ENCODE measurements around the gene FSD1L.

GRCh38 chr9:105483618-105484017, 35.8 kb downstream of the FSD1L start:
- TF ChIP-seq EZH2phosphoT487 (IDR thresholded peaks at IDR 0.05; ENCODE audit: low read depth): no peak
- TF ChIP-seq, protein P1, sequence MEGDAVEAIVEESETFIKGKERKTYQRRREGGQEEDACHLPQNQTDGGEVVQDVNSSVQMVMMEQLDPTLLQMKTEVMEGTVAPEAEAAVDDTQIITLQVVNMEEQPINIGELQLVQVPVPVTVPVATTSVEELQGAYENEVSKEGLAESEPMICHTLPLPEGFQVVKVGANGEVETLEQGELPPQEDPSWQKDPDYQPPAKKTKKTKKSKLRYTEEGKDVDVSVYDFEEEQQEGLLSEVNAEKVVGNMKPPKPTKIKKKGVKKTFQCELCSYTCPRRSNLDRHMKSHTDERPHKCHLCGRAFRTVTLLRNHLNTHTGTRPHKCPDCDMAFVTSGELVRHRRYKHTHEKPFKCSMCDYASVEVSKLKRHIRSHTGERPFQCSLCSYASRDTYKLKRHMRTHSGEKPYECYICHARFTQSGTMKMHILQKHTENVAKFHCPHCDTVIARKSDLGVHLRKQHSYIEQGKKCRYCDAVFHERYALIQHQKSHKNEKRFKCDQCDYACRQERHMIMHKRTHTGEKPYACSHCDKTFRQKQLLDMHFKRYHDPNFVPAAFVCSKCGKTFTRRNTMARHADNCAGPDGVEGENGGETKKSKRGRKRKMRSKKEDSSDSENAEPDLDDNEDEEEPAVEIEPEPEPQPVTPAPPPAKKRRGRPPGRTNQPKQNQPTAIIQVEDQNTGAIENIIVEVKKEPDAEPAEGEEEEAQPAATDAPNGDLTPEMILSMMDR (IDR thresholded peaks at IDR 0.05; ENCODE audit: low read depth, low read length): peak; percentile 42

Measured in OCI-LY3 (cell line).